ENCODE measurements around the gene SLC37A1.
A peak's percentile ranks its signal among the peaks of the same experiment; 100 is the strongest.
"Not testable (repeated sequence)": the region's sequence is repeated elsewhere in the genome, so short reads cannot be mapped to it uniquely, and the experiment has no call there.

Gene SLC37A1

DNA sequence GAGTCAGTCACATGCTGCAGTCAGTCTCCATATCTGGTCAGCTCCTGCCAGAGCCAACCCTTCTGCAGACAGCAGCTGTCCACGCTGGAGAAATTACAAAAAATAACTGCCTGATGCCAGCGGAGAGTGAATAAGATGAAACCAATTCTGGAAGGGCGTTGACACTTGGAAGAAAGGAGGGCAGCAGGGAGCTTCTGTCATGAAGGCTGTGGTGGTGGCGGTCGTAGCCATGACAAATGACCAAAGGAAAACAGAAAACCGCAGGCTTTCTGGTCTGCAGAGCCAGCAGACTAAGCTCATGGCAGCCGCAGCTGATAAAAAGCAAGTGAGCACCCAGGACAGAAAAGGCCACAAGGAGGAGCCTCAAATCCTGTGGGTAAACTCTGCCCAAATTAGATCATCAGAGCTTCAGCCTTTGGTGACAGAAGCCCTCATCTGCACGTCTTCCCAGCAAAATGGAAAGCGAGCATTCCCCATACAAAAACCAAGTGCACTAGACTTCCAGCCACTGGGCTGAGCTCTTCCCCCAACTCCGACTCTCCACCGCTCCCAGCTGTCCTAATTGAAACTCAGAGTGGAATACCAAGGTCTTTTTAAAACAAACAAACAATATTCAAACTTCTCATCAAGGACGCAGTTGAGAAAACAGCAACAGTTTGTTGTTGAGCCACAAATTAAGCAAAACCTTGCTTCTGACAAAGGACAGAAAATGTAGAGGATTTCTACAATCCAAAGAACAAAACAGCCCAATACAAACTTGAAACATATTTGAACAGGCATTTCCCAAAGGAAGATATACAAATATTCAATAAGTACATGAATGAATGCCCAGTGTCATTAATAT lies 46.3 kb upstream of the SLC37A1 start:
- TF ChIP-seq, protein P1, sequence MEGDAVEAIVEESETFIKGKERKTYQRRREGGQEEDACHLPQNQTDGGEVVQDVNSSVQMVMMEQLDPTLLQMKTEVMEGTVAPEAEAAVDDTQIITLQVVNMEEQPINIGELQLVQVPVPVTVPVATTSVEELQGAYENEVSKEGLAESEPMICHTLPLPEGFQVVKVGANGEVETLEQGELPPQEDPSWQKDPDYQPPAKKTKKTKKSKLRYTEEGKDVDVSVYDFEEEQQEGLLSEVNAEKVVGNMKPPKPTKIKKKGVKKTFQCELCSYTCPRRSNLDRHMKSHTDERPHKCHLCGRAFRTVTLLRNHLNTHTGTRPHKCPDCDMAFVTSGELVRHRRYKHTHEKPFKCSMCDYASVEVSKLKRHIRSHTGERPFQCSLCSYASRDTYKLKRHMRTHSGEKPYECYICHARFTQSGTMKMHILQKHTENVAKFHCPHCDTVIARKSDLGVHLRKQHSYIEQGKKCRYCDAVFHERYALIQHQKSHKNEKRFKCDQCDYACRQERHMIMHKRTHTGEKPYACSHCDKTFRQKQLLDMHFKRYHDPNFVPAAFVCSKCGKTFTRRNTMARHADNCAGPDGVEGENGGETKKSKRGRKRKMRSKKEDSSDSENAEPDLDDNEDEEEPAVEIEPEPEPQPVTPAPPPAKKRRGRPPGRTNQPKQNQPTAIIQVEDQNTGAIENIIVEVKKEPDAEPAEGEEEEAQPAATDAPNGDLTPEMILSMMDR (IDR thresholded peaks at IDR 0.05; ENCODE audit: insufficient read depth, low read length, poor library complexity, severe bottlenecking): peak; percentile 62
- no peaks in the 10 kb centered on the region for H3K36me3 ChIP-seq (ENCODE audit: control insufficient read depth, insufficient read depth, low read length)
- no peak overlapping the region for H3K4me3 ChIP-seq (replicated peaks; ENCODE audit: low read depth, low read length)
- no peaks in the 10 kb centered on the region for H3K27me3 ChIP-seq (replicated peaks; ENCODE audit: control insufficient read depth, insufficient read depth, low read length)
- DNase-seq (ENCODE audit: extremely low read depth, insufficient read length): no peak

DNA sequence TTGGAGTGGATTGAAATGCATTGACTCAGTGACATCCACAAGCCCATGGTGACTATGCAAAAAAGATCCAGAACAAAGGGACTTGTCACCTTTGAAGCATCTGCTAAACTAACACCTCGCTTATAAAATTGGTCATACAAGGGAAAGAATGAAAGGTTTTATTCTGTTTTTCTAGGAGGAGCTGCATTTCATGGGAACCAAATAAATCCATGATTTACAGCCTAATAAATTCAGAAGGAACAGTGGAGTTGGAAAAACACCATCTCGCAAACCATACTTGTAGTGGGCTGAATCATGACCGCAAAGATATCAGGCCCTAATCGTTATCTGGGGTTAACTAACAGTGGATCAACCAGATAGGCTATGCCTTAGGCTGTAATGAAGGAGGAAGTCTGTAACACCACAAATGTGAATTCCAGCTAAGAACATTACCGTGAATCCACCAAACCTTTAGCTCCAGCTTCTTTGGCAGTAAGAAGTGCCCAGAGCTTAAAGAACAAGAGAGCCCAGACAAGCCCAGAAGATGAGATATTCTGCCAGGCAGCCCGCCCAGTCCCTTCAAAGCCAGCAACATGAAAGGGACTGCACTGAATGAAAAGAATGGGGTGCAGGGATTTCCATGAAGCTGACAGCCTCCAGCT lies 45.0 kb upstream of the SLC37A1 start:
- TF ChIP-seq, protein P1 (IDR thresholded peaks at IDR 0.05; ENCODE audit: insufficient read depth, low read length, poor library complexity, severe bottlenecking): no peak
- H3K36me3 ChIP-seq (ENCODE audit: control insufficient read depth, insufficient read depth, low read length): no peaks in the 10 kb centered on the region
- no peak for DNase-seq (ENCODE audit: extremely low read depth, insufficient read length)
- no peak overlapping the region for H3K4me3 ChIP-seq (replicated peaks; ENCODE audit: low read depth, low read length)
- no peaks in the 10 kb centered on the region for H3K27me3 ChIP-seq (replicated peaks; ENCODE audit: control insufficient read depth, insufficient read depth, low read length)

GRCh38 chr21:42469272-42469671 lies 44.4 kb upstream of the SLC37A1 start:
- no peak for DNase-seq (ENCODE audit: extremely low read depth, insufficient read length)
- TF ChIP-seq, protein P1 (IDR thresholded peaks at IDR 0.05; ENCODE audit: insufficient read depth, low read length, poor library complexity, severe bottlenecking): no peak
- no peak overlapping the region for H3K4me3 ChIP-seq (replicated peaks; ENCODE audit: low read depth, low read length)
- no peaks in the 10 kb centered on the region for H3K36me3 ChIP-seq (ENCODE audit: control insufficient read depth, insufficient read depth, low read length)
- H3K27me3 ChIP-seq (replicated peaks; ENCODE audit: control insufficient read depth, insufficient read depth, low read length): no peaks in the 10 kb centered on the region

- DNase-seq (ENCODE audit: extremely low read depth, insufficient read length); H3K4me3 ChIP-seq (replicated peaks; ENCODE audit: low read depth, low read length); H3K27me3 ChIP-seq (replicated peaks; ENCODE audit: control insufficient read depth, insufficient read depth, low read length); H3K36me3 ChIP-seq (ENCODE audit: control insufficient read depth, insufficient read depth, low read length): not testable (repeated sequence)
Observed at GRCh38 chr21:42469726-42470125, 43.9 kb upstream of the SLC37A1 start.

DNA sequence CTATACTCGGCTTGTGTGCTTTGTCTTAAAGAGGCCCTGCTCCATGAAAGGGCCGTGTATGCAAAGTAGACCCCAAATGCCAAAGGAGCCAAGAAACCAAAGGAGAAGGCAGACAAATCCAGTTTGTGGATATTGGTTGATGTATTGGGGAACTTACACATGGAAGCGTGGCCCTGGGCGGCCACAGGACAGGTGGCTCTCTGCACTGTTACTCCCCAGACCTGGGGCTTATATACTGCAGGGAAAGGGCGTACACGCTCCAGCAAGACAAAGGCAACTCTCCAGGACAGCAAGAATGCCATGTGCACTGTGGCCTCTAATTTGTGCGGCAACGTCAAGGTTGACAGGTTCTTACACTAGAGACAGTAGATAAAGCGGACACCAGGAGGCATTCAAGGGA lies 42.4 kb upstream of the SLC37A1 start:
- no peak for DNase-seq (ENCODE audit: extremely low read depth, insufficient read length)
- Histone ChIP-seq H3K4me3 (replicated peaks; ENCODE audit: low read depth, low read length) (no peak overlapping the region), H3K27me3 (replicated peaks; ENCODE audit: control insufficient read depth, insufficient read depth, low read length) (no peaks in the 10 kb centered on the region), H3K36me3 (ENCODE audit: control insufficient read depth, insufficient read depth, low read length) (no peaks in the 10 kb centered on the region)
- TF ChIP-seq, protein P1 (IDR thresholded peaks at IDR 0.05; ENCODE audit: insufficient read depth, low read length, poor library complexity, severe bottlenecking): no peak

DNA sequence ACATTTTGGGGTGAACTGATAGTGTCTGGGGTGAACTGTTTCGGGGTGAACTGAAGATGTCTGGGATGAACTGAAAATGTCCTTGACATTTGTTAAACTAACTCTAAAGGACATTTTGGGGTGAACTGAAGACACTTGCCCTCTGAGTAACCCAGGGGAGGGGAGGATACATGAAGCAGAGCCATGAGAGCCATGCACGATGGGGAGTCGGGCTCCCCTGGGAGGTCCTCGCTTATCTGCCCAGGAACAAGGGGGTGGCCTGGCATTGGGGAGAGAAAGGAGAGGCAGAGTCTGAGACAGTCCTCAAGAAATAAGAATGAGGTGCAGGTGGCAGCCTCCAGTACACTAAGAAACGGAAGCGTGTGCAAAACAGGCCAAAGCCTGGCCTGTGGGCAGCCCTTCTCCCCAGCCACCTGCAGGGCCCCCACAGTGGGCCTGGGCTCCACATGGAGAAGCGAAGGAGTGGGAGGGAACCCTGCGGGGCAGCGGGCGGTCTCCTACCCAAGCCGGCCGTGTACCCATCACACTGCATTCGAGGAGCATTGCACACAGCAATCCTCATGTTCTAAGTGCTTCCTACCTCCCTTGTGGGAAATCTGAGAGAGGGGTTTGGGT lies 41.8 kb upstream of the SLC37A1 start:
- DNase-seq (ENCODE audit: extremely low read depth, insufficient read length): no peak
- Histone ChIP-seq H3K27me3 (replicated peaks; ENCODE audit: control insufficient read depth, insufficient read depth, low read length) (no peaks in the 10 kb centered on the region), H3K36me3 (ENCODE audit: control insufficient read depth, insufficient read depth, low read length) (no peaks in the 10 kb centered on the region), H3K4me3 (replicated peaks; ENCODE audit: low read depth, low read length) (no peak overlapping the region)
- TF ChIP-seq, protein P1 (IDR thresholded peaks at IDR 0.05; ENCODE audit: insufficient read depth, low read length, poor library complexity, severe bottlenecking): no peak

Data from GM06990 (cell line).